Kidney epithelial cell (primary cell): Measurements from ENCODE around the gene CCDC188. TPM values are rescaled to one million over a fixed set of nuclear protein-coding genes. Genes with fewer than 3 reads are reported as not detected.

Experiments
- DNase-seq: peaks from one replicate; pipeline ENCODE4 v3.0.0-alpha.2; 2010; ENCODE audit warnings: low read depth
- H3K27me3 ChIP-seq: 2 replicates; pipeline ENCODE4 v1.6.0; 2011; ENCODE audit warnings: low read length; ENCODE audit not compliant: control insufficient read depth, insufficient read depth
- H3K36me3 ChIP-seq: 2 replicates; pipeline ENCODE4 v1.5.1; 2011; ENCODE audit warnings: low read length; ENCODE audit not compliant: control insufficient read depth, insufficient read depth
- H3K4me3 ChIP-seq: 2 replicates; pipeline ENCODE4 v1.5.1; 2011; ENCODE audit warnings: low read depth, mild to moderate bottlenecking, control low read depth, low read length
- total RNA-seq: library from RNA; depleted of rRNA; stranded (reverse); fragments of >200 nt; gene quantifications from 2 replicates; pipeline ENCODE4 v1.2.3, GENCODE V29; 2015
- TF ChIP-seq, protein P1 (sequence below): IDR thresholded peaks from 2 replicates; pipeline ENCODE4 v1.5.1; 2011; ENCODE audit warnings: mild to moderate bottlenecking, moderate library complexity, low read length, control low read depth, inconsistent platforms; ENCODE audit not compliant: insufficient read depth, poor library complexity, severe bottlenecking

The CCDC188 gene
- total RNA-seq, 1 donor from 2014 or later, result 1.8 TPM

DNA sequence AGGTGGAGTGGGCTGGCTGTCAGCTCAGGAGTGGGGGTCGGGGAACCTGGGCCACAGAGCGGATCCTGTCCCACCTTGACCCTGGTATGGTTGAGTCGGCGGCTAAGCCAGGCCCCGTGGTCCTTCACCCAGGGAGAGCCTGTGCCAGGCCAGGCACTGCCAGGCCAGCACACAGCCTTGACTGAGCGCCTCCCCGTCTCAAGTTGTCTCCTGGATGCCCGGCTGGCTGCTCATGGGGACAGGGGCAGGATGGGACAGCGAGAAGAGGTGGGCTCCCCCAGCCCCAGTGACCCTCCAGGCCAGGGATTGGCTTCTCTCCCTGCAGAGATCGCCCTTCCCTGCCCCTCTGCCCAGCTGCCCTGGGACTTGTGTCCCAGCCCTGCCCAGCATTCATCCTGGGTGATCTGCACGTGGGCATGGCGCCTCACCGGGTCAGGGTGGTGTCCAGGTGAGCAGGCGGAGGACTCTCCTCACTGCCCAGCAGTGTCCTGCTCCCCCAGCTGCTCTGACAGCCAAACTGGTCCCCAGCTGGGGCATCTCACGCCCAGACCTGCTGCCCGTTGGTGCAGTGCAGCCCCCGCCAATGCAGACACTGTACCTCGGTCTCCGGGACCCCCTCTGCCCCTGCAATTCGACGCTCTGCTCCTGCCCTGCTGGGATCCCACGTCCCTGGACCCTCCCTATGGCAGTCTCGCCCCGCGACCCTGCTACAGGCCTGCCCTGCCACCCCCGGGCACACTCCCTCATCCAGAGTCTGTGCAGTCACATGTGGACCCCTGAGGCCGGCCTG lies 28.8 kb upstream of the CCDC188 start:
- no peak for DNase-seq
- H3K36me3 ChIP-seq, result no peaks in the 10 kb centered on the region
- TF ChIP-seq, protein P1, sequence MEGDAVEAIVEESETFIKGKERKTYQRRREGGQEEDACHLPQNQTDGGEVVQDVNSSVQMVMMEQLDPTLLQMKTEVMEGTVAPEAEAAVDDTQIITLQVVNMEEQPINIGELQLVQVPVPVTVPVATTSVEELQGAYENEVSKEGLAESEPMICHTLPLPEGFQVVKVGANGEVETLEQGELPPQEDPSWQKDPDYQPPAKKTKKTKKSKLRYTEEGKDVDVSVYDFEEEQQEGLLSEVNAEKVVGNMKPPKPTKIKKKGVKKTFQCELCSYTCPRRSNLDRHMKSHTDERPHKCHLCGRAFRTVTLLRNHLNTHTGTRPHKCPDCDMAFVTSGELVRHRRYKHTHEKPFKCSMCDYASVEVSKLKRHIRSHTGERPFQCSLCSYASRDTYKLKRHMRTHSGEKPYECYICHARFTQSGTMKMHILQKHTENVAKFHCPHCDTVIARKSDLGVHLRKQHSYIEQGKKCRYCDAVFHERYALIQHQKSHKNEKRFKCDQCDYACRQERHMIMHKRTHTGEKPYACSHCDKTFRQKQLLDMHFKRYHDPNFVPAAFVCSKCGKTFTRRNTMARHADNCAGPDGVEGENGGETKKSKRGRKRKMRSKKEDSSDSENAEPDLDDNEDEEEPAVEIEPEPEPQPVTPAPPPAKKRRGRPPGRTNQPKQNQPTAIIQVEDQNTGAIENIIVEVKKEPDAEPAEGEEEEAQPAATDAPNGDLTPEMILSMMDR, result no peak
- no peak overlapping the region for H3K4me3 ChIP-seq
- peaks cover 41% of the 10 kb centered on the region for H3K27me3 ChIP-seq

DNA sequence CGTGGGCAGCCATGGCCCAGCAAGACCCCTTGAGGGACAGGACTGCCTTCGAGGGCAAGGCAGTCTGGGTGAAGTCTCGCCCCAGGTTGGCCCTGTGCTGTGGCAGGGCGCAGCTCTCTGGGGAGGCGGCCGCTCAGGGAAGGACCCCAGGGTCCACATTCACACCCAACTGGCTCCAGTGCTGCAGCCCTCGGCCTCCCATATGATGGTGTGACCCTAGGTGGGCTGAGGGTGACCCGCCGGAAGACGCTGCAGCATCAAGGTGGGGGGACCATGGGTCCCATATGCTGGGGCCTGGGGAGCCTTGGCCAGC lies 28.0 kb upstream of the CCDC188 start:
- TF ChIP-seq, protein P1, result no peak
- Histone ChIP-seq H3K36me3 (no peaks in the 10 kb centered on the region), H3K4me3 (no peak overlapping the region), H3K27me3 (peaks cover 48% of the 10 kb centered on the region)
- no peak for DNase-seq

DNA sequence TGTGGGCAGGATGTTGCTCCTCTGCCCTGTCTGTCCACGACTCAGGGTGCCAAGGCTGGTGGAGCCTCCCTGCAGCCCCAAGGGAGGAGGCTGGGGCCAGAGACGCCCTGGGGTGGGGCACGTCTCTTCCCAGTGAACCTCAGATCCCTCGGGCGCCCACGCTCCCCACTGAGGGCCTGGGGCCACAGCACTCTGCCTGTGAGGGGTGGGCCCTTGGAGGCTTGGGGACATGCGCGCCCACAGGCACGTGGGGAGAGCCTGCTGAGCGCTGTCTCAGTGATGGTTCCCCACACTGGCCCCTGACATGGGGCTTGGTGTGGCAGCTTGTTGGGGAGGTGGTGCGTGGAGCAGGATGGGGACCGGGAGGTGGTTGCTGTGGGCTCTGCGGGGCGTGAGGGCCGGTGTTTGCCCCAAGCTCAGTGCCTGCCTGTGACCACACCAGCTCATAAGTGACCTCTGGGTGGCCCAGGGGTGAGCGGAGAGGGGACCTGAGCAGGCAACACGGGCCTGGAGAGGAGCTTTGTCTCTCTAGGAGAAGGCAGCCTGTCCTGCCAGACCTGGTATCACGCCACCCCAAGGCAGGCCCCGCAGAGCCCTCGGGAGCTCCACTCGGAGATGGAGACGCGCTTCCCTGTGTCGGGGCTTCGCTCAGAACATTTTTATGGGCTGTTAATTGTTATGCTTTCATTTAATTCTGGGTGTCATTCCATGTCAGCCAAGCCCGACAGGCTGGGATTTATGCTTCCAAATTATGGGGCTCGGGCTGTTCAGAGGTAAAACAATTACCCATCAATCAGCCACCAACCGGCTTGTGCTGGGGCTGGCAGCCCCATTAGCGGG lies 27.4 kb upstream of the CCDC188 start:
- no peak overlapping the region for H3K4me3 ChIP-seq
- DNase-seq, result no peak
- TF ChIP-seq, protein P1, result no peak
- no peaks in the 10 kb centered on the region for H3K36me3 ChIP-seq
- H3K27me3 ChIP-seq, result peaks cover 54% of the 10 kb centered on the region

DNA sequence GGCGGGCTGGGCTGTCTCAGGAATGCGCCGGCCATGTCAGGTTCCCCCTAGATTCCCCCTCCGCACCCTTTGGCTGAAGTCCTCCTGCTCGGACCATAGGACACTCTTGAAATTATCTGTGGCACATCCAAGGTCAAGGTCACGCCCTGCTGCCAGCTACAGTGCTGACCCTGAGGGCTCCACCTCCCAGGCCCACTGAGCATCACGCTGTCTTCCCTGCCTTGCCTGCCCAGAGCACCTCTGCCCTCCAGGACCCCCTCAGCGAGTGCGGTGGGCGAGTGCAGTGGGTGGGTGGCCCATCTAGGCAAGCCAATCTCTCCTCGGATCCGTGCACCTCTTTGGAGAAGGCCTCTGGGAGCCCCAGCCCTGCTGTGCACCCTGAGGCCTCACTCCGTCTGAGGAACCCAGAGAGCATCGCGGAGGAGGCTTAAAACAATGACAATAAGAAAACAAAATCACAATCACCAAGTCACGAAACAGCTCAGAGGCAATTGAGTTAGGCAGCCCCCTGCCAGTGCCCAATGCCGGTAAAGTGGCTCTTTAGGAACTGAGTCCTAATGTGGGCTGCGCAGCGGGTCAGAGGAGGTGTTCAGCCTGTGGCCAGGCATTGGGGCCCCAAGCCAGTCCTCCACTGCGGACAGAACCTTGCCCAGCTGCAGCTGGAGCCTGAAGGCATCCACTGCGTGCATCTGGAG lies 26.5 kb upstream of the CCDC188 start:
- H3K27me3 ChIP-seq, result peaks cover 52% of the 10 kb centered on the region
- TF ChIP-seq, protein P1, result no peak
- no peak overlapping the region for H3K4me3 ChIP-seq
- H3K36me3 ChIP-seq, result no peaks in the 10 kb centered on the region
- DNase-seq, result no peak

DNA sequence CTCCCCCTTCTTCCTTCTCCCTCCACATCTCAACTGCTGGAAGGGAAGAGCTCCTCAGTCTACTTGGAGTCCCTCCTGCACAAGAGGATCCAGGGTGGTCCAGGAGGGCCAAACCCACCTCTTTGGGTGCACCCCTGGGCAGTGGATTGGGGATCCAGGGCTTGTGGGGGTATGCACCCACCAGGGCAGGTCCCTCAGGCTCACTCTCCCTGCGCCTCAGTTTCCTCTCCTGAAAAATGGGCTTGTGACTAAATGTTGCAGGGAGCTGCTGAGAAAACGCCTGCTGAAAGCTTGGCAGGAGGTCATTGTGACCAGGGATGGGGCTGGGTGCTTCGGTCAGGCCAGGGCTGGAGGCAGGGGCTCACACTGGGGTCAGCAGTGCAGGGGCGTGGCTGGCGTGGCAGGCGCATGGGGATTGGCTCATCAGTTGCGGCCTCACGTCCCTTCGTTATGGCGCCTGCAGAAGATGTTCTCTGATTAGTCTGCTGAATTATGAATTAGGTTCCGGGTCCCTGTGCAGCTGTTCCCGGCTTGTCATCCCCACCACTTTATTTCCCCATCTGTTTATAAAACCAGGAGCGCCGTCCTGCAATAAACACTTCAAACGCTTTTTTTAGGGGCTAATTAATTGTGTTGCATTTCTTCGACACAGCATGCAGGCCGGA lies 25.7 kb upstream of the CCDC188 start:
- DNase-seq, result no peak
- no peaks in the 10 kb centered on the region for H3K36me3 ChIP-seq
- H3K4me3 ChIP-seq, result no peak overlapping the region
- TF ChIP-seq, protein P1, result no peak
- H3K27me3 ChIP-seq, result peaks cover 55% of the 10 kb centered on the region
